Prostate gland (tissue), 2 donors: ENCODE results near the gene IRX2. TPM values are rescaled to one million over a fixed set of nuclear protein-coding genes. Genes with fewer than 3 reads are reported as not detected.

Experiments used
- DNase-seq: peaks from one replicate; pipeline ENCODE4 v3.0.0-alpha.2; 2019; ENCODE audit warnings: low spot score
- H3K27ac ChIP-seq, 2 donors: fragments of 200-600 bp; sonication (generic); 2 replicates each; pipeline ENCODE4 v1.5.1; 2017 to 2019
- H3K27me3 ChIP-seq: fragments of 200-600 bp; sonication (generic); replicated peaks from 2 replicates; pipeline ENCODE4 v1.5.1; 2019; ENCODE audit not compliant: insufficient read depth
- H3K36me3 ChIP-seq, 2 donors: fragments of 200-600 bp; sonication (generic); 1 replicate in 1 of 2; 2 replicates in 1 of 2; pipeline versions ENCODE4 v1.5.1 to v1.8.1; 2017 to 2019
- H3K4me1 ChIP-seq: fragments of 200-600 bp; sonication (generic); replicated peaks from 2 replicates; pipeline ENCODE4 v1.5.1; 2019
- H3K4me3 ChIP-seq, 2 donors: fragments of 200-600 bp; sonication (generic); 2 replicates each; pipeline ENCODE4 v1.5.1; 2017 to 2019
- H3K9me3 ChIP-seq: fragments of 200-600 bp; sonication (generic); 2 replicates; pipeline ENCODE4 v1.5.1; 2017
- POLR2A ChIP-seq: fragments of 450-650 bp; IDR thresholded peaks from one replicate; pipeline ENCODE4 v1.6.1; 2016; ENCODE audit warnings: antibody characterized with exemption, mild to moderate bottlenecking
- POLR2AphosphoS5 ChIP-seq: sonication (generic); formaldehyde crosslinking; IDR thresholded peaks from one replicate; pipeline ENCODE4 v1.6.1; 2017; ENCODE audit warnings: antibody characterized with exemption
- WGBS: methylation state at CpG from one replicate; pipeline ENCODE4 v1.1.5; 2018; 5-methylcytosine and 5-hydroxymethylcytosine counted together
- intact Hi-C: fragments of 100-400 bp; cut with DNase I; formaldehyde crosslinking; loops from one replicate; pipeline ENCODE4 v1.14.2; 2022
- total RNA-seq, 2 donors: library from RNA; depleted of rRNA; stranded (reverse); fragments of >200 nt; gene quantifications; one replicate each; pipeline ENCODE4 v1.1.0, GENCODE V29; 2016
- TF ChIP-seq, protein P1 (sequence below), 4 experiments: fragments of 200-600 bp in 2 of 4; fragments of 450-650 bp in 2 of 4; sonication (generic) in 2 of 4; IDR thresholded peaks; 1 replicate in 3 of 4; 2 replicates in 1 of 4; pipeline ENCODE4 v1.5.1; 2016 to 2019; ENCODE audit warnings: antibody characterized with exemption in 4 of 4, mild to moderate bottlenecking in 2 of 4, moderate library complexity in 2 of 4

Gene IRX2
- total RNA-seq, 2 donors from 2014 or later: 10.2 to 20.6 TPM

DNA sequence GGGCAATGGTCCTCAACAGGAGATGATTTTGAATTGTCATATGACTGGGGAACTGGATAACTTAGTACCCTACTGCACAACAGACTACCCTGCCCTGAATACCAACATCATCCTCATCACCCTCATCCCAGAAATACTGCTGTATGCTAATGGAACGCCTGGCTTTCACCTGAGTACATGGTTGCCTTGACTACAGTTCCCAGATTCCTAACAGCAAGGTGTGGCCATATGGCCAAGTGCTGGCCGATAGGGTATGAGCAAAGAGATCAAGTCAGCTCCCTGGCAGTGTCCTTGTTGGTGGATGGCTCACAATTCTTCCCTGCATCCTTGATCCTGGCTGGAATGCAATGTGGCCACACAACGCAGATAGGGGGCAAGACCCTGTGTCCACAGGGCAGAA lies 31.2 kb upstream of the IRX2 start:
- WGBS: 92% methylated on average over 3 of the region's 3 CpGs

DNA sequence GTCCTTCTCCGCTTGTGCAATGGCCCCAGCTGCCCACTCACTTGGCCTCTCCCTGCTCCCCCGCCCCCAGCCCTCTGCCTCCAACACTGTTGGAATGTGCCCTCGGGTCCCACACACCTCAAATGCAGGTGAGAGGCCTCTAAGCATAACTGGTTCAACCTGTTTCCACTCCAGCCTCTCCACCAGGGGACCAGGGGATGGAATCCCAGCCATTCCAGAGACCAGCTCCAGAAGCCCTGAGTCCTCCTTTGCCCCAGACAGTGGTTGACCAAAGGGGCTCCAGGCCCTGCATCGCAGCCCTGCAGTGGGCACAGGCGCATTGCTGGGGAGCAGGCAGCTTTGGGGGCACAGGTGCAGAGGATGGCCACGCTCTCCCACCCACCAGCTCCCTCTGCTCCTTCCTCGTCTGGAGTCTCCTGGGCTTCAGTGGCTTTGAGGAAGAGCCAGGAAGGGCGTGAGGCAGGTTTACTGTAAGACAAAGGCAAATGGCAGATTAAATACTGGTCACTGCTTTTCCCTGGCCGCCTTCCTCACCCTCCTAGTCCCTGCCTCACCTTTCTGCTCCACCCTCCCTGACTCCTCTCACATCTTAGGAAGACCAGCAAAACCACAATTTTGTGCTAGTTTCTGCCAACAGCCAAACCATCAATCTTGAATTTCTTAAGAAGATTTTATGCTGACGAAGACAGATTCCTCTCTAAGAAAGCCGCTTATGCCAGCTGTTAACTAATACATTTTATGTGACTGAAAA lies 29.1 kb upstream of the IRX2 start:
- Histone ChIP-seq H3K4me3 (no peak overlapping the region), H3K27ac (no peak overlapping the region), H3K9me3 (no peaks in the 10 kb centered on the region), H3K4me1 (no peaks in the 10 kb centered on the region), H3K27me3 (no peaks in the 10 kb centered on the region), H3K36me3 (no peaks in the 10 kb centered on the region)
- no peak for DNase-seq
- intact Hi-C loops: no loop called here
- TF ChIP-seq, protein P1, sequence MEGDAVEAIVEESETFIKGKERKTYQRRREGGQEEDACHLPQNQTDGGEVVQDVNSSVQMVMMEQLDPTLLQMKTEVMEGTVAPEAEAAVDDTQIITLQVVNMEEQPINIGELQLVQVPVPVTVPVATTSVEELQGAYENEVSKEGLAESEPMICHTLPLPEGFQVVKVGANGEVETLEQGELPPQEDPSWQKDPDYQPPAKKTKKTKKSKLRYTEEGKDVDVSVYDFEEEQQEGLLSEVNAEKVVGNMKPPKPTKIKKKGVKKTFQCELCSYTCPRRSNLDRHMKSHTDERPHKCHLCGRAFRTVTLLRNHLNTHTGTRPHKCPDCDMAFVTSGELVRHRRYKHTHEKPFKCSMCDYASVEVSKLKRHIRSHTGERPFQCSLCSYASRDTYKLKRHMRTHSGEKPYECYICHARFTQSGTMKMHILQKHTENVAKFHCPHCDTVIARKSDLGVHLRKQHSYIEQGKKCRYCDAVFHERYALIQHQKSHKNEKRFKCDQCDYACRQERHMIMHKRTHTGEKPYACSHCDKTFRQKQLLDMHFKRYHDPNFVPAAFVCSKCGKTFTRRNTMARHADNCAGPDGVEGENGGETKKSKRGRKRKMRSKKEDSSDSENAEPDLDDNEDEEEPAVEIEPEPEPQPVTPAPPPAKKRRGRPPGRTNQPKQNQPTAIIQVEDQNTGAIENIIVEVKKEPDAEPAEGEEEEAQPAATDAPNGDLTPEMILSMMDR (IDR thresholded peaks at IDR 0.05): no peak
- TF ChIP-seq POLR2AphosphoS5: no peak
- no peak for TF ChIP-seq POLR2A
- WGBS: 62% methylated on average over 11 of the region's 11 CpGs

More for the DNA sequence above, 31.2 kb upstream of the IRX2 start:
- intact Hi-C loops: no loop called here
- no peak for TF ChIP-seq POLR2AphosphoS5
- TF ChIP-seq, protein P1 (IDR thresholded peaks at IDR 0.05): no peak
- TF ChIP-seq POLR2A: no peak
- Histone ChIP-seq H3K9me3 (no peaks in the 10 kb centered on the region), H3K4me3 (no peak overlapping the region), H3K4me1 (no peaks in the 10 kb centered on the region), H3K27ac (no peak overlapping the region), H3K36me3 (no peaks in the 10 kb centered on the region), H3K27me3 (no peaks in the 10 kb centered on the region)
- no peak for DNase-seq

DNA sequence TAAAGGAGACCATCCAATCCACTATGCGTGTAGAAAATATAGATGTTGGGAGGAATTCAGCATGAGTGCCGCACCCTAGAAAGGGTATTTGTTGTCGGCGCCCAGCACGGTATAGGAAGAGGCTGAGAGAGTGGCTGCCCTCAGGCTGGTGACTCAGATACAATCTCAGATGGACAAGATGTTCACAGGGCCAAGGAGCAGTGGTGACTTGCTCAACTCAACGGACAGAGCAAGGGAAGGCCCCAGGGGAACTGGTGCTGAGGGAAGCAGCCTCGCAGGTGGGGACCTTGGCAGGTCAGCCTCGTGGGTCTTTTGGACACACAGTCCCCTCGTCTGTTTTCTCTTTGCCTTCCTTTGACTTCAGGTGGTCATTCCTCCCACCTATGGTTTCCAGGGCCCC lies 28.0 kb upstream of the IRX2 start:
- 78% methylated on average over 9 of the region's 9 CpGs for WGBS
- intact Hi-C loops: no loop called here
- H3K27me3 ChIP-seq: no peaks in the 10 kb centered on the region

DNA sequence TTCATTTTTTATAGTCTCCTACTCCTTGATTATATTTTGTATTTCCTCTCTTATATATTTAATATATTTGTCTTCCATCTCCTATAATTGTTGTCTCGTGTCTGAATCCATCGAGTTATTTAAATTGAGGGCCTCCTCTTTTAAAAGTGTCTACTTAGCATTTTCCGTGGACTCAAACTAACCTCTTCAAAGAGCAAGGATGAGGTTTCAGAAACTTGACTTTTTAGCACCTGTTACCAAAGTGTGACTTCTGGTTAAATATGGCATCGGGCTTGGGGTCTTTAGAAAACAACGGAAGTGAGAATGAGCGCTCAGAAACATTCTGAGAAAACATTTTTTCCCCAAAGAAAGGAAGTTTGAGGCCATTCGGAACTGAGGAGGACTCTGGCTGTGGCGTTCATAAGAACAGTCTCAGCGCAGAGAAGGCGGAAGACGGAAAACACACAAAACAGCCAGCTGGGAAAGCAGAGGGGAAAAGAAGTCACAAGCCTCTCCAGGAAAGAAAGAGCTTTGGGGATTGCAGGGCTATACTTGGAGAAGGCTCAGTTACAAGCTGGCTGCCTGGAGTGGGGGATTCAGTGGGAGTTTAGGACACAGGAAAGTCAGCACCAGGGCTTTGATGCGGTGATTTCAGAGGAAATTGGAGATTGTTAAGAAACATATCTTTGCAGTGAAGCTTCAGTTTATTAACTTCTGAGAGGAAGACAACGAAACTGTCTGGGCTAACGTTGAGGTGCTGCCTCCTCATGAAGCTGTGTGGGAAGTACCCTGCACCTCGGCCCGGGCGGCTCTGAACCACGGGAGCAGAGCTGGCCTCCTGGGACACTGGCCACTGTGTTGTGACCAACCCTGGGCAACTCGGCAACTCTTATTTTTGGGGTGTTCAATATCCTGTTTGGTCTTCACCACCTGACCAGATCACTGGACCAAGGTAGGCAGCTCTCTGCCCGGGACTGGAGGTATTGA lies 25.1 kb upstream of the IRX2 start:
- intact Hi-C loops: no loop called here
- 75% methylated on average over 20 of the region's 20 CpGs for WGBS

More for the DNA sequence above, 28.0 kb upstream of the IRX2 start:
- Histone ChIP-seq H3K4me3 (no peak overlapping the region), H3K36me3 (no peaks in the 10 kb centered on the region), H3K9me3 (no peaks in the 10 kb centered on the region), H3K4me1 (no peaks in the 10 kb centered on the region), H3K27ac (no peak overlapping the region)
- no peak for DNase-seq
- TF ChIP-seq, protein P1 (IDR thresholded peaks at IDR 0.05): no peak
- TF ChIP-seq POLR2AphosphoS5: no peak
- no peak for TF ChIP-seq POLR2A

More for the DNA sequence above, 25.1 kb upstream of the IRX2 start:
- TF ChIP-seq POLR2A: no peak
- TF ChIP-seq POLR2AphosphoS5: no peak
- TF ChIP-seq, protein P1 (IDR thresholded peaks at IDR 0.05): no peak
- no peaks in the 10 kb centered on the region for H3K9me3 ChIP-seq
- H3K36me3 ChIP-seq: no peaks in the 10 kb centered on the region
- no peak for DNase-seq
- no peak overlapping the region for H3K4me3 ChIP-seq
- H3K4me1 ChIP-seq: no peaks in the 10 kb centered on the region
- no peaks in the 10 kb centered on the region for H3K27me3 ChIP-seq
- no peak overlapping the region for H3K27ac ChIP-seq
